Stimulated activated naive CD8-positive, alpha-beta T cell treated with anti-CD3 and anti-CD28 coated beads, Interleukin-15, amount 100 ng/mL, for 72 hours (primary cell): ENCODE data around the gene SFMBT2.

Experiments
- ATAC-seq: fragments of 150-1000 bp; cut with Tn5 transposase; 2 replicates; pipeline ENCODE4 v1.10.0; 2021; ENCODE audit warnings: mild to moderate bottlenecking, moderate library complexity
- DNase-seq, 2 donors: peaks; one replicate each; pipeline ENCODE4 v3.0.0; 2021 to 2022
- H3K27ac Mint-ChIP-seq, 2 donors: one replicate each; pipeline ENCODE4 v1.8.0; 2022; ENCODE audit warnings: mild to moderate bottlenecking in 2 of 2, mixed read lengths in 2 of 2, moderate library complexity in 2 of 2
- H3K27me3 Mint-ChIP-seq: one replicate; pipeline ENCODE4 v1.8.0; 2022; ENCODE audit warnings: mixed read lengths
- H3K4me1 Mint-ChIP-seq: one replicate; pipeline ENCODE4 v1.8.0; 2022; ENCODE audit warnings: mild to moderate bottlenecking, mixed read lengths
- H3K4me3 Mint-ChIP-seq, 2 donors: one replicate each; pipeline ENCODE4 v1.8.0; 2022; ENCODE audit warnings: mild to moderate bottlenecking in 2 of 2, mixed read lengths in 2 of 2, moderate library complexity in 1 of 2
- H3K9me3 Mint-ChIP-seq, 2 donors: one replicate each; pipeline ENCODE4 v1.8.0; 2022; ENCODE audit warnings: mixed read lengths in 2 of 2

SFMBT2 gene

GRCh38 chr10:7277432-7277831, 133.4 kb downstream of the SFMBT2 start:
- Mint-ChIP-seq H3K9me3 (no peaks in the 10 kb centered on the region), H3K27me3 (no peaks in the 10 kb centered on the region), H3K27ac (no peak overlapping the region), H3K4me3 (no peak overlapping the region), H3K4me1 (peaks cover 66% of the 10 kb centered on the region)
- ATAC-seq, result no peak
- no peak for DNase-seq

- Mint-ChIP-seq H3K27me3 (no peaks in the 10 kb centered on the region), H3K4me3 (no peak overlapping the region), H3K9me3 (no peaks in the 10 kb centered on the region), H3K4me1 (peaks cover 74% of the 10 kb centered on the region), H3K27ac (peak overlapping the region; percentile 41 to 78)
- DNase-seq, result no peak
- ATAC-seq, result peak; percentile 51
Observed at GRCh38 chr10:7275761-7276440, 134.9 kb downstream of the SFMBT2 start.

GRCh38 chr10:7274293-7274692, 136.5 kb downstream of the SFMBT2 start:
- DNase-seq (no peak), ATAC-seq (no peak)
- Mint-ChIP-seq H3K27ac (no peak overlapping the region), H3K9me3 (no peaks in the 10 kb centered on the region), H3K4me1 (peaks cover 82% of the 10 kb centered on the region), H3K27me3 (no peaks in the 10 kb centered on the region), H3K4me3 (no peak overlapping the region)

GRCh38 chr10:7272008-7272407, 138.8 kb downstream of the SFMBT2 start:
- Mint-ChIP-seq H3K27ac (peak overlapping the region; percentile 82 to 95), H3K4me3 (peak overlapping the region in 1 of 2 donors; percentile 13), H3K9me3 (no peaks in the 10 kb centered on the region), H3K27me3 (no peaks in the 10 kb centered on the region), H3K4me1 (peaks cover 81% of the 10 kb centered on the region)
- DNase-seq (no peak), ATAC-seq (peak; percentile 49)

GRCh38 chr10:7269988-7270387, 140.8 kb downstream of the SFMBT2 start:
- Mint-ChIP-seq H3K27me3 (no peaks in the 10 kb centered on the region), H3K9me3 (no peaks in the 10 kb centered on the region), H3K4me1 (peaks cover 68% of the 10 kb centered on the region), H3K27ac (peak overlapping the region; percentile 15 to 73), H3K4me3 (peak overlapping the region in 1 of 2 donors; percentile 11)
- DNase-seq (no peak), ATAC-seq (no peak)

GRCh38 chr10:7267142-7267541, 143.7 kb downstream of the SFMBT2 start:
- no peaks in the 10 kb centered on the region for H3K9me3 Mint-ChIP-seq
- DNase-seq (peak in 1 of 2 donors; percentile 47), ATAC-seq (peak; percentile 73)
- H3K4me1 Mint-ChIP-seq, result peaks cover 48% of the 10 kb centered on the region
- H3K4me3 Mint-ChIP-seq, result no peak overlapping the region
- peak overlapping the region in 1 of 2 donors; percentile 42 for H3K27ac Mint-ChIP-seq
- no peaks in the 10 kb centered on the region for H3K27me3 Mint-ChIP-seq

GRCh38 chr10:7265396-7266123, 145.3 kb downstream of the SFMBT2 start:
- ATAC-seq (no peak), DNase-seq (no peak)
- H3K27me3 Mint-ChIP-seq, result no peaks in the 10 kb centered on the region
- H3K4me3 Mint-ChIP-seq, result no peak overlapping the region
- H3K27ac Mint-ChIP-seq, result peak overlapping the region in 1 of 2 donors; percentile 35
- H3K9me3 Mint-ChIP-seq, result no peaks in the 10 kb centered on the region
- H3K4me1 Mint-ChIP-seq, result peaks cover 45% of the 10 kb centered on the region

GRCh38 chr10:7264313-7264756, 146.5 kb downstream of the SFMBT2 start:
- H3K4me1 Mint-ChIP-seq, result peaks cover 45% of the 10 kb centered on the region
- H3K9me3 Mint-ChIP-seq, result no peaks in the 10 kb centered on the region
- no peak overlapping the region for H3K4me3 Mint-ChIP-seq
- DNase-seq (no peak), ATAC-seq (no peak)
- H3K27me3 Mint-ChIP-seq, result no peaks in the 10 kb centered on the region
- H3K27ac Mint-ChIP-seq, result no peak overlapping the region

GRCh38 chr10:7263616-7264015, 147.2 kb downstream of the SFMBT2 start:
- DNase-seq (no peak), ATAC-seq (no peak)
- Mint-ChIP-seq H3K27me3 (no peaks in the 10 kb centered on the region), H3K9me3 (no peaks in the 10 kb centered on the region), H3K4me3 (no peak overlapping the region), H3K27ac (no peak overlapping the region), H3K4me1 (peaks cover 45% of the 10 kb centered on the region)

- H3K27ac Mint-ChIP-seq, result peak overlapping the region in 1 of 2 donors; percentile 67
- no peaks in the 10 kb centered on the region for H3K9me3 Mint-ChIP-seq
- H3K4me1 Mint-ChIP-seq, result peaks cover 50% of the 10 kb centered on the region
- no peaks in the 10 kb centered on the region for H3K27me3 Mint-ChIP-seq
- ATAC-seq (no peak), DNase-seq (no peak)
- no peak overlapping the region for H3K4me3 Mint-ChIP-seq
Observed at GRCh38 chr10:7261351-7261750, 149.5 kb downstream of the SFMBT2 start.

- peaks cover 54% of the 10 kb centered on the region for H3K4me1 Mint-ChIP-seq
- DNase-seq, result no peak
- H3K27me3 Mint-ChIP-seq, result no peaks in the 10 kb centered on the region
- no peaks in the 10 kb centered on the region for H3K9me3 Mint-ChIP-seq
- peak overlapping the region in 1 of 2 donors; percentile 67 for H3K27ac Mint-ChIP-seq
- no peak overlapping the region for H3K4me3 Mint-ChIP-seq
- ATAC-seq, result no peak
Observed at GRCh38 chr10:7260912-7261311, 149.9 kb downstream of the SFMBT2 start.

GRCh38 chr10:7260412-7260900, 150.4 kb downstream of the SFMBT2 start:
- peak; percentile 22 for ATAC-seq
- Mint-ChIP-seq H3K4me1 (peaks cover 58% of the 10 kb centered on the region), H3K9me3 (no peaks in the 10 kb centered on the region), H3K4me3 (peak overlapping the region; percentile 10 to 28), H3K27me3 (no peaks in the 10 kb centered on the region), H3K27ac (peak overlapping the region in 1 of 2 donors; percentile 45)
- DNase-seq, result no peak

- Mint-ChIP-seq H3K27ac (peak overlapping the region; percentile 74 to 94), H3K27me3 (no peaks in the 10 kb centered on the region), H3K9me3 (no peaks in the 10 kb centered on the region), H3K4me3 (peak overlapping the region; percentile 70 to 72), H3K4me1 (peaks cover 71% of the 10 kb centered on the region)
- peak; percentile 89 for ATAC-seq
- peak; percentile 62 to 81 for DNase-seq
Observed at GRCh38 chr10:7258948-7259523, 151.8 kb downstream of the SFMBT2 start.

- no peaks in the 10 kb centered on the region for H3K9me3 Mint-ChIP-seq
- ATAC-seq (no peak), DNase-seq (no peak)
- peaks cover 84% of the 10 kb centered on the region for H3K4me1 Mint-ChIP-seq
- H3K4me3 Mint-ChIP-seq, result peak overlapping the region in 1 of 2 donors; percentile 34
- peak overlapping the region in 1 of 2 donors; percentile 42 for H3K27ac Mint-ChIP-seq
- no peaks in the 10 kb centered on the region for H3K27me3 Mint-ChIP-seq
Observed at GRCh38 chr10:7255517-7255916, 155.3 kb downstream of the SFMBT2 start.

GRCh38 chr10:7251696-7252465, 159.0 kb downstream of the SFMBT2 start:
- no peak for ATAC-seq
- Mint-ChIP-seq H3K4me1 (peaks cover 50% of the 10 kb centered on the region), H3K27ac (no peak overlapping the region)

More at GRCh38 chr10:7251696-7252465, 159.0 kb downstream of the SFMBT2 start:
- Mint-ChIP-seq H3K9me3 (no peaks in the 10 kb centered on the region), H3K27me3 (no peaks in the 10 kb centered on the region), H3K4me3 (no peak overlapping the region)
- DNase-seq, result no peak
